ENCODE measurements around the gene OTUD1. TPM values are rescaled to one million over a fixed set of nuclear protein-coding genes. Genes with fewer than 3 reads are reported as not detected.

OTUD1 gene
- total RNA-seq, 4 donors from 2014 or later = 23.1 to 34.9 (median 26.0) TPM

- WGBS = 38% methylated on average over 3 of the region's 3 CpGs
- no peaks in the 10 kb centered on the region for H3K9me3 ChIP-seq
- H3K27ac ChIP-seq = no peak overlapping the region
- no peaks in the 10 kb centered on the region for H3K27me3 ChIP-seq
- no peak for DNase-seq (ENCODE audit: low spot score in 2 of 2)
- H3K4me3 ChIP-seq = no peak overlapping the region
- H3K4me1 ChIP-seq = no peaks in the 10 kb centered on the region
- no peak for TF ChIP-seq POLR2A (IDR thresholded peaks at IDR 0.05)
- no peak for TF ChIP-seq CTCF (IDR thresholded peaks at IDR 0.05)
- TF ChIP-seq EP300 (IDR thresholded peaks at IDR 0.05) = no peak
- TF ChIP-seq POLR2AphosphoS5 (IDR thresholded peaks at IDR 0.05) = no peak
- no peaks in the 10 kb centered on the region for H3K36me3 ChIP-seq
Measured at GRCh38 chr10:23481363-23481961, 42.6 kb downstream of the OTUD1 start.

GRCh38 chr10:23490115-23490514 is 51.2 kb downstream of the OTUD1 start:
- no peaks in the 10 kb centered on the region for H3K36me3 ChIP-seq
- H3K27ac ChIP-seq = no peak overlapping the region
- WGBS = 92% methylated on average over 3 of the region's 3 CpGs
- H3K4me1 ChIP-seq = no peaks in the 10 kb centered on the region
- H3K4me3 ChIP-seq = no peak overlapping the region
- H3K9me3 ChIP-seq = no peaks in the 10 kb centered on the region
- no peak for DNase-seq (ENCODE audit: low spot score in 2 of 2)
- no peak for TF ChIP-seq POLR2A (IDR thresholded peaks at IDR 0.05)
- TF ChIP-seq EP300 (IDR thresholded peaks at IDR 0.05) = no peak
- no peak for TF ChIP-seq POLR2AphosphoS5 (IDR thresholded peaks at IDR 0.05)
- no peak for TF ChIP-seq CTCF (IDR thresholded peaks at IDR 0.05)
- peaks cover 3% of the 10 kb centered on the region for H3K27me3 ChIP-seq

Other genes with a start within 250 kb of the OTUD1 start
- not detected for gene PTF1A, start 246.8 kb upstream of the OTUD1 start, total RNA-seq
- gene C10orf67, start 94.3 kb upstream of the OTUD1 start, total RNA-seq = 1 to 10 TPM in 3 of 4 donors, under 1 TPM in 1; 0.93 to 1.5 (median 1.5) TPM